Measurements from ENCODE around the gene OOSP1.

GRCh38 chr11:59891781-59892181, 46.5 kb upstream of the OOSP1 start:
- TF ChIP-seq POLR2AphosphoS5 (IDR thresholded peaks at IDR 0.05; ENCODE audit: insufficient read depth in 1 of 2, low read depth in 1 of 2) (no peak), POLR2A (IDR thresholded peaks at IDR 0.05) (no peak)

Data from vagina (tissue), 2 donors.